ENCODE measurements around the gene ARHGAP36.

Gene ARHGAP36

DNA sequence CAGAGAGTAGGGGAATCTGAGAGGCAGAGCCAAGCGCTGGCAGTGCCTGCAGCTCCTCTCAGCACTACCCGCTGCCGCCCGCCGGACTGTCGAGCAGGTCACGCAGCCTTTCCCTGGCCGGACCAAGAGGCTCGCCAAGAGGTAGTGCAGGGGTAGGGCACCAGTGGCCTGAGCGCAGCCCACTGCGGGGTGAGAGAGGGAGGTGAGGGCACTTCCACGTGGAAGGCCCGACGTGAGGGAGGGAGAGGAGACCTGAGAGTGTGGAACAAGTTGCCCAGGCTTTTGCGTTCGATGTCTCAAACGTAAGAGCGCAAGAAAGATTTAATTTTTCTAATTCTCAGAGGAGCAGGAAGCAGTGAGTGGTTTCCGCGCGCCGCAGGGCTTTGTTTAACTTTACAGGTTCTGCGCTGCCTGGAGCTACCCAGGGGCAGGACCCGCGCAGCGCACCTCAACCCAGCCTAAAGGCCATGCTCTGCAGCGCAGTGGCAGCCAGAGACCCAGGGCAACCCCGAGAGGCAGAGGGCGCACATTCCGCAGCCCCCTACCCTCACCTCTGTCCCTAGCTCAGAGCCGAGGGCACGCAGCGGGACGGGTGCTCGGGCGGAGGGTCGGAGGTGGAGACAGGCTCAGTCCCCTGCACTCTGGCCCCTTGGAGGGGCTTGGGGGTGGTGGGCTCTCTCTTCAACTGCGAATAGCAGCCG, 14.9 kb downstream of the ARHGAP36 start:
- no peak for FAIRE-seq

DNA sequence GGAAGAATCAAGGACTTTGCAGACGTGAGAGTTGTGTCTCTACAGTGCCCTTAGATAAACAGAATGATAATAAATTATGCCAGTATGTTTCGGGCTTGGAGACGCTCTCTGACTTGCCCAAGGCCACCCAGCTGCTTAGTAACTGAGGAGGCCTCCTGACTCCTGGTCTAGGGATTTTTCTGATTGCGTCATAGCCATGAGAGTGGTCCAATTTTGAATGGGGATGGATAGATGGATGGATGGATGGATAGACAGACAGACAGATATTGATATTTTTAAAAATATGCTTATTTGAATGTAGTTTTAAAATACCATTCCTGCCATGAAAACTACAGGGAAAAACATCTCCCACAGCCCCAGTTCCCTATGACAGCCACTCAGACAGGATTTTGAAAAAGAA, 15.5 kb downstream of the ARHGAP36 start:
- FAIRE-seq, result no peak

DNA sequence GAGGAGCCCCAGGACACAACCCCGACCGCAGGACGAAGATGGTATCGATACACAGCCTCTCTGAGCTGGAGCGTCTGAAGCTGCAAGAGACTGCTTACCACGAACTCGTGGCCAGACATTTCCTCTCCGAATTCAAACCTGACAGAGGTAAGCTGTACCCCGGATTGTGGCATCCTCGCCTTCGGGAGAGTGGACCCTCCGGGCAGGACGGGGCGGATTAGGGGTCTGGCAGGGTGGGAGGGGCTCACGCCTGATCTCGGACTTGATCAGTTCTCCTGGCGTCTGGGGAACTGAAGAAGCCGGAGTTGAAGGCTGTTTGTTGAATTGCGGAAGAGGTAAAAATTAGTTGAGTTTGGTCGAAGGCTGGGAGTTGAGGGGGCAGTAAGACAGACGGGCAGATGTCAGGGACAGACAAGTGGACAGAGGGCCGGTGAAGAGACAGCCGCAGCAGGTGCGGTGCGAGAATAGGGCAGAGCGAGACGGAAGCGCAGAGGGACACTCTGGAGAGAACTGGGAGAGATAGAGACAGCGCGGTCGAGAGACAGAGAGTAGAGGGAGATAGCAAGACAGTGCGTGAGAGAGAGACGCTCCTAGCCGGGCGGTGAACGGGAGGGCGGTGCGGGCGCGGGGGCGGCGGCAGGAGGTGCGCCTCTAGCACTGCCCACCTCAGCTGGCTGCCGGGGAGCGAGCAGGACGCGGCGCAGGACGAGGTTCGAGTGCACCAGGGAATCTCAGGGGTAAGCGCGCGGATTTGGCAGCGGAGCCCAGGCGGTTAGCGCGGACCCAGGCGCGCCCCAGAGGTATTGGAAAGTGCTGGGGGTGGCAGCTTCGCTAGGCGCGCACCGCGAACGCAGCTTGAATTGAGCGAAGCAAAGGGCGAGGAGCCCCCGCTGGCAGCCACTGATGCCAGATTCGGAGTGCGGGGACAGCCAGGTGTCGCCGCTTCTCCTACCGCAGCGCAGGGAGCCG, 23.9 kb downstream of the ARHGAP36 start:
- no peak for FAIRE-seq

DNA sequence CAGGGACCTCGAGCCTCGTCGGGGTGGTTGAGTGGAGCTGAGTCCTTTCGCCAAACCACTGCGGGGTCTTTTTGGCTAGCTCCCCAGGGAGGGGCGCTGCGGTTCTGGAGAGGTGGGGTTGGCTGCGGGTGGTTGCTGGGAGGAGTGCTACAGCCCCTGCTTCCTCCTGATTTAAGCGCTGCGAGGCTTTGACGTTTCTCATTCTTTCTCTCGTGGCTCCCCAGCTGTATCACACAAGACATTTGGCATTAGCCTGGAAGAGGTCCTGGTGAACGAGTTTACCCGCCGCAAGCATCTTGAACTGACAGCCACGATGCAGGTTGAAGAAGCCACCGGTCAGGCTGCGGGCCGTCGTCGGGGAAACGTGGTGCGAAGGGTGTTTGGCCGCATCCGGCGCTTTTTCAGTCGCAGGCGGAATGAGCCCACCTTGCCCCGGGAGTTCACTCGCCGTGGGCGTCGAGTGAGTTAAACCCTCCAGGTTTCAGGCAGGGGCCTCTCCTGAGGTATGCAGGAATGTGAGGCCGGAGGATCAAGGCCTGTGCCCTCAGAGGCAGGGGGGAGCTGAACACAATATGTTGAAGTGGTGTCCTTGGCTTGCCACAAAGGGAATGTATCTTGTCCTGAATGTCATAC, 25.5 kb downstream of the ARHGAP36 start:
- FAIRE-seq, result no peak

GRCh38 chrX:131084145-131084544, 26.0 kb downstream of the ARHGAP36 start:
- no peak for FAIRE-seq

DNA sequence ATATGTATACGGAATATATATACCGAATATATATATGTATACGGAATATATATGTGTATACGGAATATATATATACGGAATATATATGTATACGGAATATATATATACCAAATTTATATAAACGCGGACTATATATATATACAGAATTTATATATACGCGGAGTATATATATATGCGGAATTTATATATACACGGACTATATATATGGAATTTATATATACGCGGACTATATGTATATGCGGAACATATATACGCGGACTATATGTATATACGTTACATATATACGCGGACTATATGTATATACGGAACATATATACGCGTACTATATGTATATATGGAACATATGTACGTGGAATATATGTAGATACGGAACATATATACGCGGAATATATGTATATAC, 78.6 kb downstream of the ARHGAP36 start:
- no peak for FAIRE-seq

DNA sequence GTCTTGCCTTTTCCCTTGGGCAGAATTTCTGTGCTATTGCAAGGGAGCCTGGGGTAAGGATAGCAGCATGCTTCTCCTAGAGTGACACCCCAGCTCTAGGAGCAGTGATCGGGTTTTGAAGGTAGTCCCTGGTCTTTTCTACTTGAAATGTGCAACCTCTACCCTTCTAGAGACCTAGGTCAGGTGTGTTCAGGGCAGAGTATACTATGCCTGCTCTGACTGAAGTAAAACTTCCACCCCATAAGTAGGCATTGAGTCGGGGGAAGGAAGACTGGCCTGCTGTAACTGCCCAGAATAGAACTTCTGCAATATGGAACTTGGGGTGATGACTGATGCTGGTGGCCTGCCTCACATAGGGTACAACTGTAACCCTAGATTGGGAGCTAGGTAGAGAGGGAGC, 80.9 kb downstream of the ARHGAP36 start:
- FAIRE-seq, result no peak
